Measurements from ENCODE around the gene GLP1R. TPM values are rescaled to one million over a fixed set of nuclear protein-coding genes. Genes with fewer than 3 reads are reported as not detected.

GLP1R gene
- total and polyA plus RNA-seq, 3 donors from 2014 or later: 0.09 to 0.55 (median 0.31) TPM

- no peaks in the 10 kb centered on the region for H3K27me3 ChIP-seq
- no peaks in the 10 kb centered on the region for H3K9me3 ChIP-seq
- H3K36me3 ChIP-seq (ENCODE audit: low read depth, missing control alignments): no peaks in the 10 kb centered on the region
- H3K4me1 ChIP-seq: no peaks in the 10 kb centered on the region
- TF ChIP-seq CTCF (IDR thresholded peaks at IDR 0.05) (no peak), POLR2A (IDR thresholded peaks at IDR 0.05) (no peak)
- intact Hi-C loops (cut with DNase I; ENCODE audit: low total_unique reads): no loop called here
- DNase-seq: no peak
- no peak overlapping the region for H3K4me3 ChIP-seq
- no peak overlapping the region for H3K27ac ChIP-seq
Measured at GRCh38 chr6:39095578-39095977, 47.0 kb downstream of the GLP1R start.

- DNase-seq: no peak
- intact Hi-C loops (cut with DNase I; ENCODE audit: low total_unique reads): no loop called here
Measured at GRCh38 chr6:39100358-39100757, 51.8 kb downstream of the GLP1R start.

GRCh38 chr6:39102071-39102820 lies 53.7 kb downstream of the GLP1R start:
- Histone ChIP-seq H3K4me3 (no peak overlapping the region), H3K36me3 (ENCODE audit: low read depth, missing control alignments) (no peaks in the 10 kb centered on the region), H3K4me1 (no peaks in the 10 kb centered on the region), H3K9me3 (no peaks in the 10 kb centered on the region), H3K27me3 (no peaks in the 10 kb centered on the region), H3K27ac (no peak overlapping the region)
- intact Hi-C loops (cut with DNase I; ENCODE audit: low total_unique reads): no loop called here
- DNase-seq: no peak
- TF ChIP-seq CTCF (IDR thresholded peaks at IDR 0.05): no peak
- no peak for TF ChIP-seq POLR2A (IDR thresholded peaks at IDR 0.05)
- WGBS, 2 donors: 75 to 78% methylated on average over 12 of the region's 12 CpGs

More at GRCh38 chr6:39100358-39100757, 51.8 kb downstream of the GLP1R start:
- Histone ChIP-seq H3K27ac (no peak overlapping the region), H3K4me1 (no peaks in the 10 kb centered on the region), H3K9me3 (no peaks in the 10 kb centered on the region), H3K4me3 (no peak overlapping the region), H3K27me3 (no peaks in the 10 kb centered on the region), H3K36me3 (ENCODE audit: low read depth, missing control alignments) (no peaks in the 10 kb centered on the region)
- 74 to 91% methylated on average over 3 of the region's 3 CpGs for WGBS, 2 donors
- no peak for TF ChIP-seq CTCF (IDR thresholded peaks at IDR 0.05)
- no peak for TF ChIP-seq POLR2A (IDR thresholded peaks at IDR 0.05)

- H3K27me3 ChIP-seq: no peaks in the 10 kb centered on the region
- H3K4me1 ChIP-seq: no peaks in the 10 kb centered on the region
- 100% methylated on average over 1 of the region's 1 CpG for WGBS, 2 donors
- no peak for DNase-seq
- H3K9me3 ChIP-seq: no peaks in the 10 kb centered on the region
- no peak overlapping the region for H3K27ac ChIP-seq
- no peak overlapping the region for H3K4me3 ChIP-seq
- H3K36me3 ChIP-seq (ENCODE audit: low read depth, missing control alignments): no peaks in the 10 kb centered on the region
- TF ChIP-seq CTCF (IDR thresholded peaks at IDR 0.05): no peak
- no peak for TF ChIP-seq POLR2A (IDR thresholded peaks at IDR 0.05)
- intact Hi-C loops (cut with DNase I; ENCODE audit: low total_unique reads): no loop called here
Measured at GRCh38 chr6:39102821-39103136, 54.2 kb downstream of the GLP1R start.

GRCh38 chr6:39104528-39104927 lies 55.9 kb downstream of the GLP1R start:
- intact Hi-C loops (cut with DNase I; ENCODE audit: low total_unique reads): no loop called here
- 65 to 79% methylated on average over 4 of the region's 4 CpGs for whole genome bisulfite sequencing, 2 donors

More at GRCh38 chr6:39104528-39104927, 55.9 kb downstream of the GLP1R start:
- Histone ChIP-seq H3K4me1 (no peaks in the 10 kb centered on the region), H3K4me3 (no peak overlapping the region), H3K36me3 (ENCODE audit: low read depth, missing control alignments) (no peaks in the 10 kb centered on the region), H3K27ac (no peak overlapping the region), H3K9me3 (no peaks in the 10 kb centered on the region), H3K27me3 (no peaks in the 10 kb centered on the region)
- no peak for TF ChIP-seq CTCF (IDR thresholded peaks at IDR 0.05)
- no peak for TF ChIP-seq POLR2A (IDR thresholded peaks at IDR 0.05)
- DNase-seq: no peak
